ENCODE results near the gene CMTM2. TPM values are rescaled to one million over a fixed set of nuclear protein-coding genes. Genes with fewer than 3 reads are reported as not detected.
"Not testable (repeated sequence)": the region's sequence is repeated elsewhere in the genome, so short reads cannot be mapped to it uniquely, and the experiment has no call there.

The CMTM2 gene
- total RNA-seq, 4 donors from 2014 or later, result not detected

DNA sequence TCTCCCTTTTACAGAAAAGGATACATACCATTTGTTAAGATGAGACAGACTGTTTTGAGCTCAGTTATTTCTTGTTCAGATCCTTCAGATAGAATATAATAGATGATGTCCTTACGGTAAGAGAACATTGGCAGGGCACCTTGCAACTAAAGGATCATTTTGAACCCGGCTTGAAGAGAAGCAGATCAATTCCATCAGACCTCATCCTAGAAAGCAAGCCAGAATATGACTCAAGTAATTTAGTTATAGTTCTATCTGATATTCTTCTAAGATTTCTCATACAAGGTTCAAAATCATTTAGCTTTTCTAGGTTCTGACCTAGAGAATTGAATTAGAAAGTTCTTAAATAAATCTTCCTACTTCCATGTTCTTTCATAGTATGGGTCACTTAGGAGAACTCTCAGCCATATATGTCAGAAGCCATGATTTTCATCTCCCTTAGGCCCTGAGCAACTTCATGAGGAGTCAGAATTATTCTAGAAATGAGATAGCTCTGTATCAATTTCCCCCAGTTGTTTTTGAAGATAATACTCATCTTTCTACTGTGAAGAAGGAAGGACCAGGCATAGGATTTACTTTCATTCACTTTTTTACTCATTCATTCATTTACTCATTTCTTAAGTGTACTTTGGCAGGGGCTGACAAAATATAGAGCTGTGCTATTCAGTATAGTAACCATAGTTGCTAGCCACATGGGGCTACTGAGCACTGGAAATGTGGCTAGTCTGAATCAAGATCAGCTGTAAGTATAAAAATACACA, 15.5 kb upstream of the CMTM2 start:
- peaks cover 0 to 50% of the 10 kb centered on the region in 2 donors for H3K36me3 ChIP-seq
- no peak overlapping the region for H3K4me3 ChIP-seq
- no peaks in the 10 kb centered on the region for H3K9me3 ChIP-seq
- no peak overlapping the region for H3K27ac ChIP-seq
- no peaks in the 10 kb centered on the region for H3K4me1 ChIP-seq
- H3K27me3 ChIP-seq, result no peaks in the 10 kb centered on the region
- ATAC-seq, result no peak
- TF ChIP-seq, protein P1, sequence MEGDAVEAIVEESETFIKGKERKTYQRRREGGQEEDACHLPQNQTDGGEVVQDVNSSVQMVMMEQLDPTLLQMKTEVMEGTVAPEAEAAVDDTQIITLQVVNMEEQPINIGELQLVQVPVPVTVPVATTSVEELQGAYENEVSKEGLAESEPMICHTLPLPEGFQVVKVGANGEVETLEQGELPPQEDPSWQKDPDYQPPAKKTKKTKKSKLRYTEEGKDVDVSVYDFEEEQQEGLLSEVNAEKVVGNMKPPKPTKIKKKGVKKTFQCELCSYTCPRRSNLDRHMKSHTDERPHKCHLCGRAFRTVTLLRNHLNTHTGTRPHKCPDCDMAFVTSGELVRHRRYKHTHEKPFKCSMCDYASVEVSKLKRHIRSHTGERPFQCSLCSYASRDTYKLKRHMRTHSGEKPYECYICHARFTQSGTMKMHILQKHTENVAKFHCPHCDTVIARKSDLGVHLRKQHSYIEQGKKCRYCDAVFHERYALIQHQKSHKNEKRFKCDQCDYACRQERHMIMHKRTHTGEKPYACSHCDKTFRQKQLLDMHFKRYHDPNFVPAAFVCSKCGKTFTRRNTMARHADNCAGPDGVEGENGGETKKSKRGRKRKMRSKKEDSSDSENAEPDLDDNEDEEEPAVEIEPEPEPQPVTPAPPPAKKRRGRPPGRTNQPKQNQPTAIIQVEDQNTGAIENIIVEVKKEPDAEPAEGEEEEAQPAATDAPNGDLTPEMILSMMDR (IDR thresholded peaks at IDR 0.05), result no peak
- 58 to 78% methylated on average over 2 of the region's 2 CpGs for WGBS, 2 donors (ENCODE audit: low coverage in 1 of 2)

DNA sequence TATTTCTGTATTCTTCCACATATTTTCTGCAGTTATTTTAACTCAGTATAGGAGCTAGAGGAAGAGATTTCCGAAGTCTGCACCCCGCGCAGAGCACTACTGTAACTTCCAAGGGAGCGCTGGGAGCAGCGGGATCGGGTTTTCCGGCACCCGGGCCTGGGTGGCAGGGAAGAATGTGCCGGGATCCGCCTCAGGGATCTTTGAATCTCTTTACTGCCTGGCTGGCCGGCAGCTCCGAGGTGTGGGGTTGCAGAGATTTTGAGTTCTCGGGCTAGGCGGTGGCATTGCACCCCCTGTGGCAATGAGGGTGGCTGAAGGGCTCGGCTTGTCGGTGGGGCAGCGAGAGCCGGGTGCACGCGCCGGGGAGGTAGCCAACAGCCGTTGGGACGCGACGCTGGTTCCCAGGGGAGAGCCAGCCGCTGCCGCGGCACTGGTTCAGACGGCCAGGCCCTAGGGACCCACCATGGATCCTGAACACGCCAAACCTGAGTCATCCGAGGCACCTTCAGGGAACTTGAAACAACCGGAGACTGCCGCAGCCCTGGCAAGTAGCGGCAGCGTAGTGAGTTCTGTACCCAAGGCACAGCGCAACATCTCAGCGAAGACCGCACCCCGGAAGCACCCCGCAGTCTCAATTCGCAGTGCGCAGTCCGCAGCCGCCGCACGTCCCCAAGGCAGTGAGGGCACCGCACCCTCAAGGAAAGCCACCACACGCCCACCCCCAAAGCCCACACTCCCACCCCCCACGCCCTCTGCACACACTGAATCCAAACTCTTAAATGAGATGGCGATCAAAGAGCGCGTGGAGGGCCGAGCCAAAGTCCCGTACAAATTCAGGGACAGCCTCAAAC, 13.0 kb upstream of the CMTM2 start, which contains the start of gene CMTM1:
Gene CMTM1, plus strand, starts transcription at position 389 of the 851 bp plus-strand sequence. Its CDS starts 75 bp downstream, at position 464.
- 100% methylated on average over 18 of the region's 54 CpGs; no CpG with 5 or more reads in 1 of the 2 donors for WGBS, 2 donors (ENCODE audit: low coverage in 1 of 2)
- TF ChIP-seq POLR2AphosphoS5 (IDR thresholded peaks at IDR 0.05) (no peak), EP300 (IDR thresholded peaks at IDR 0.05) (no peak), POLR2A (IDR thresholded peaks at IDR 0.05) (no peak)
- TF ChIP-seq, protein P1 (IDR thresholded peaks at IDR 0.05), result no peak

DNA sequence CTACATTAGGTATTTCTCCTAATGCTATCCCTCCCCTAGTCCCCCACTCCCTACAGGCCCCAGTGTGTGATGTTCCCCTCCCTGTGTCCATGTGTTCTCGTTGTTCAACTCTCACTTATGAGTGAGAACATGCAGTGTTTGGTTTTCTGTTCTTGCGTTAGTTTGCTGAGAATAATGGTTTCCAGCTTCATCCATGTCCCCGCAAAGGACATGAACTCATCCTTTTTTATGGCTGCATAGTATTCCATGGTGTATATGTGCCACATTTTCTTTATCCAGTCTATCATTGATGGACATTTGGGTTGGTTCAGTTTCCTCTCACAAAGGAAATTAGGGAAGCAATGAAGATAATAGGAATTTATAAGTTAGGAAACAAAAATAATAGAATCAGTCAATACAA, 12.0 kb upstream of the CMTM2 start:
- not testable (repeated sequence) for ATAC-seq, H3K27me3 ChIP-seq, H3K4me1 ChIP-seq, H3K27ac ChIP-seq, H3K4me3 ChIP-seq, H3K9me3 ChIP-seq
- 100% methylated on average over 1 to 3 of the region's 3 CpGs for WGBS, 2 donors (ENCODE audit: low coverage in 1 of 2)
- H3K36me3 ChIP-seq, result peaks cover 0 to 35% of the 10 kb centered on the region in 2 donors

More for the DNA sequence above, 13.0 kb upstream of the CMTM2 start, which contains the start of gene CMTM1:
- Histone ChIP-seq H3K4me1 (no peaks in the 10 kb centered on the region), H3K36me3 (peaks cover 0 to 44% of the 10 kb centered on the region in 2 donors), H3K9me3 (no peaks in the 10 kb centered on the region), H3K27me3 (no peaks in the 10 kb centered on the region), H3K4me3 (no peak within 1 kb of the TSS), H3K27ac (no peak within 1 kb of the TSS)
- no peak for ATAC-seq

DNA sequence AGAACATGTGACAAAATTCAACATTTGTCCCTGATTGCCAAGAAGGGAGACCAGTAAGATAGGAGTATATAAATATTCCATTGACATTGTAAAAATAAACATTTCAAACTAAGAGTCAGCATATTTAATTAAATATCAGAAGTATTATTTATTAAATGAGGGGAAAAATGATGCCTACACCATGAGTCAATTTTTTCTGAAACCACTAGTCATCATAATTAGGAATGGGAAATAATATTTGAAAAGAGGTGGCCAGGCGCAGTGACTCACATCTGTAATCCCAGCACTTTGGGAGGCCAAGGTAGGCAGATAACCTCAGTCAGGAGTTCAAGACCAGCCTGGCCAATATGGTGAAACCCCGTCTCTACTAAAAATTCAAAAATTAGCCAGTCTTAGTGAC, 10.9 kb upstream of the CMTM2 start:
- Histone ChIP-seq H3K27me3 (no peaks in the 10 kb centered on the region), H3K4me3 (no peak overlapping the region), H3K4me1 (no peaks in the 10 kb centered on the region), H3K27ac (no peak overlapping the region), H3K36me3 (peaks cover 0 to 35% of the 10 kb centered on the region in 2 donors), H3K9me3 (no peaks in the 10 kb centered on the region)
- TF ChIP-seq POLR2A (IDR thresholded peaks at IDR 0.05), result no peak
- TF ChIP-seq EP300 (IDR thresholded peaks at IDR 0.05), result no peak
- TF ChIP-seq POLR2AphosphoS5 (IDR thresholded peaks at IDR 0.05), result no peak
- TF ChIP-seq, protein P1 (IDR thresholded peaks at IDR 0.05), result no peak
- WGBS, 2 donors (ENCODE audit: low coverage in 1 of 2), result 80 to 100% methylated on average over 2 of the region's 2 CpGs
- ATAC-seq, result no peak

DNA sequence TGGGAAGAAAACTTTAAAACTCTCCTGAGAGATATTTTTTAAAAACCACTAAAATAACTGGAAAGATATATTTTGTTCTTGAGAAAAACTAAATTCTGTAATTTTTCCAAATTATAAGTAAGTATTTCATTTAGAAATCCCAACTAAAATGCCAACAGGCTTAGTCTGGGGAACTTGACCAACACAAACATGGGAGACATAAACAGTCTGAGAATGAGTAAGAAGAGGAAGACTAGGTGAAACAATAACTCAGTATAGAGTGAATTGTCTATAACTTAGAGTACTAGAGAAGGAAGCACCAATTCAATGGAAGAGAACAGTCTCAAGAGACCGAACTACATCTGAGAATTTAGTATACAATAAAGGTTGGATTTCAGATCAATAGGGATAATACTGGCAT, 10.1 kb upstream of the CMTM2 start:
- ATAC-seq, result no peak
- 76 to 80% methylated on average over 1 of the region's 1 CpG for WGBS, 2 donors (ENCODE audit: low coverage in 1 of 2)

More for the DNA sequence above, 10.1 kb upstream of the CMTM2 start:
- Histone ChIP-seq H3K4me3 (no peak overlapping the region), H3K9me3 (no peaks in the 10 kb centered on the region), H3K36me3 (peaks cover 0 to 33% of the 10 kb centered on the region in 2 donors), H3K27me3 (no peaks in the 10 kb centered on the region), H3K4me1 (no peaks in the 10 kb centered on the region), H3K27ac (no peak overlapping the region)
- TF ChIP-seq POLR2AphosphoS5 (IDR thresholded peaks at IDR 0.05), result no peak
- TF ChIP-seq, protein P1 (IDR thresholded peaks at IDR 0.05), result no peak
- TF ChIP-seq EP300 (IDR thresholded peaks at IDR 0.05), result no peak
- no peak for TF ChIP-seq POLR2A (IDR thresholded peaks at IDR 0.05)
